ENCODE results near the gene WDR64.
A peak's percentile ranks its signal among the peaks of the same experiment; 100 is the strongest.

WDR64 gene

GRCh38 chr1:241652012-241652411 lies at the start of gene WDR64:
Gene WDR64 (plus strand): TSS chr1:241652281. CDS start chr1:241652485, 204 bp downstream.
- DNase-seq: no peak

GRCh38 chr1:241603731-241604245 lies 48.3 kb upstream of the WDR64 start:
- DNase-seq: no peak

- peak in 1 of 2 experiments; percentile 25 for DNase-seq
Measured at GRCh38 chr1:241605146-241605805, 46.8 kb upstream of the WDR64 start.

- no peak for DNase-seq
Measured at GRCh38 chr1:241606544-241606943, 45.5 kb upstream of the WDR64 start.

- no peak for DNase-seq
Measured at GRCh38 chr1:241607497-241607896, 44.6 kb upstream of the WDR64 start.

GRCh38 chr1:241608379-241609033 lies 43.6 kb upstream of the WDR64 start:
- no peak for DNase-seq

GRCh38 chr1:241610056-241610815 lies 41.8 kb upstream of the WDR64 start:
- DNase-seq: no peak

GRCh38 chr1:241611063-241611462 lies 41.0 kb upstream of the WDR64 start:
- peak; percentile 54 to 62 for DNase-seq

GRCh38 chr1:241611736-241612135 lies 40.3 kb upstream of the WDR64 start:
- DNase-seq: no peak

GRCh38 chr1:241612533-241613477 lies 39.3 kb upstream of the WDR64 start:
- DNase-seq: no peak

GRCh38 chr1:241614144-241614543 lies 37.9 kb upstream of the WDR64 start:
- DNase-seq: no peak

GRCh38 chr1:241614572-241614971 lies 37.5 kb upstream of the WDR64 start:
- no peak for DNase-seq

- no peak for DNase-seq
Measured at GRCh38 chr1:241615043-241615974, 36.8 kb upstream of the WDR64 start.

- no peak for DNase-seq
Measured at GRCh38 chr1:241617426-241617825, 34.7 kb upstream of the WDR64 start.

- DNase-seq: no peak
Measured at GRCh38 chr1:241622669-241623068, 29.4 kb upstream of the WDR64 start.

GRCh38 chr1:241624935-241625334 lies 27.1 kb upstream of the WDR64 start:
- no peak for DNase-seq

GRCh38 chr1:241627453-241628259 lies 24.4 kb upstream of the WDR64 start:
- peak; percentile 69 to 73 for DNase-seq

GRCh38 chr1:241630005-241630404 lies 22.1 kb upstream of the WDR64 start:
- DNase-seq: no peak

- DNase-seq: no peak
Measured at GRCh38 chr1:241630476-241630875, 21.6 kb upstream of the WDR64 start.

- no peak for DNase-seq
Measured at GRCh38 chr1:241630899-241631298, 21.2 kb upstream of the WDR64 start.
